GM19463 (cell line): Measurements from ENCODE around the gene HARBI1.

ENCODE experiments used
- ATAC-seq: cut with Tn5 transposase; IDR thresholded peaks from one replicate; pipeline ENCODE4 v1.9.1; 2021; ENCODE audit warnings: mild to moderate bottlenecking, moderate library complexity; ENCODE audit not compliant: unreplicated experiment

The HARBI1 gene

GRCh38 chr11:46617134-46617971 is at the start of gene HARBI1, which contains the start of gene ATG13:
TSS of gene HARBI1 (minus strand) at chr11:46617227. CDS start at chr11:46616237, 990 bp downstream.
TSS of gene ATG13 (plus strand) at chr11:46617553. CDS start at chr11:46644292, 26,739 bp downstream.
- ATAC-seq, result peak; percentile 99

GRCh38 chr11:46666516-46666915 is 49.5 kb upstream of the HARBI1 start:
- no peak for ATAC-seq

- ATAC-seq, result no peak
Observed at GRCh38 chr11:46665356-46665755, 48.3 kb upstream of the HARBI1 start.

- no peak for ATAC-seq
Observed at GRCh38 chr11:46664612-46665011, 47.6 kb upstream of the HARBI1 start.

- no peak for ATAC-seq
Observed at GRCh38 chr11:46663277-46663940, 46.4 kb upstream of the HARBI1 start.

- no peak for ATAC-seq
Observed at GRCh38 chr11:46662366-46662765, 45.3 kb upstream of the HARBI1 start.

- ATAC-seq, result no peak
Observed at GRCh38 chr11:46661836-46662235, 44.8 kb upstream of the HARBI1 start.

GRCh38 chr11:46659908-46660307 is 42.9 kb upstream of the HARBI1 start:
- ATAC-seq, result no peak

- no peak for ATAC-seq
Observed at GRCh38 chr11:46658259-46658658, 41.2 kb upstream of the HARBI1 start.

GRCh38 chr11:46657186-46657585 is 40.2 kb upstream of the HARBI1 start:
- ATAC-seq, result no peak

- ATAC-seq, result no peak
Observed at GRCh38 chr11:46655631-46656030, 38.6 kb upstream of the HARBI1 start.

GRCh38 chr11:46649180-46649738 is 32.2 kb upstream of the HARBI1 start:
- no peak for ATAC-seq

GRCh38 chr11:46643986-46644385 is 27.0 kb upstream of the HARBI1 start:
- ATAC-seq, result no peak

GRCh38 chr11:46643531-46643930 is 26.5 kb upstream of the HARBI1 start:
- ATAC-seq, result no peak

GRCh38 chr11:46642627-46643335 is 25.8 kb upstream of the HARBI1 start:
- no peak for ATAC-seq

- ATAC-seq, result no peak
Observed at GRCh38 chr11:46641639-46642038, 24.6 kb upstream of the HARBI1 start.

- ATAC-seq, result no peak
Observed at GRCh38 chr11:46640036-46640788, 23.2 kb upstream of the HARBI1 start.

- ATAC-seq, result no peak
Observed at GRCh38 chr11:46639197-46639839, 22.3 kb upstream of the HARBI1 start.

GRCh38 chr11:46637546-46637945 is 20.5 kb upstream of the HARBI1 start:
- ATAC-seq, result no peak

GRCh38 chr11:46635557-46636139 is 18.6 kb upstream of the HARBI1 start:
- ATAC-seq, result no peak
